ENCODE measurements around the gene VWA8. TPM values are rescaled to one million over a fixed set of nuclear protein-coding genes. Genes with fewer than 3 reads are reported as not detected.

VWA8 gene
- total and polyA plus RNA-seq, 2 of the 8 experiments (the other 6 are each of a cell fraction or from before 2014, with no cell fraction given), result 5.9 to 19.6 TPM

DNA sequence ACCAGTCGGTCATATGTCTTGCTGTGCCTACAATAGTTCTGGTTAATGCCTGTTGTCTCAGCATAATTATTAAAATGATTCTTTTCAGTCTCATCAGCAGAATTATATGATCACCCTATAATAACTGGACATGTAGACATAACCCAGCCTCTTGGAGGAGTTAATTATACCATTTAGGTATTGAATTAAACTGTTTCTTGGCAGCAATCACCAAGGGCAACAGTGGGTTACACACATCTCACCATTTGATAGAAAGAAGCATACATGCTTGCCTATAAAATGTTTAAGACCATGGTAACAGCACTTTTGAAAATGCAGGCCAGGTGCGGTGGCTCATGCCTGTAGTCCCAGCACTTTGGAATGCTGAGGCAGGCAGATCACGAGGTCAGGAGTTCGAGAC lies 318.9 kb downstream of the VWA8 start (continued):
- no peak for TF ChIP-seq SIN3A (conservative IDR thresholded peaks at IDR 0.05 in 1 of 2, IDR thresholded peaks at IDR 0.05 in 1 of 2; ENCODE audit: low read depth in 1 of 2, low read length in 2 of 2)
- TF ChIP-seq YY1 (IDR thresholded peaks at IDR 0.05; ENCODE audit: low read depth, low read length), result no peak
- TF ChIP-seq ZNF274 (IDR thresholded peaks at IDR 0.05; ENCODE audit: borderline replicate concordance, extremely low read depth, low read length), result no peak
- TF ChIP-seq POLR2AphosphoS5 (IDR thresholded peaks at IDR 0.05; ENCODE audit: low read depth, low read length), result no peak
